HepG2 (cell line): ENCODE measurements around the gene DCTN3. TPM values are rescaled to one million over a fixed set of nuclear protein-coding genes. Genes with fewer than 3 reads are reported as not detected.

Experiments
- ATAC-seq: fragments of 200-7000 bp; cut with Tn5 transposase; 3 replicates; pipeline ENCODE4 v1.9.1; 2020; ENCODE audit warnings: mild to moderate bottlenecking, moderate library complexity
- BruUV-seq: library from RNA; stranded (reverse); fragments of 400-500 nt; replicated peaks from 2 replicates; lab custom pipeline; 2021; lab: Mats Ljungman, UMichigan
- CTCF ChIA-PET: fragments of 300-600 bp; formaldehyde crosslinking; extraction: SDS; loops from one replicate; lab custom pipeline; 2021; ENCODE audit warnings: low total read pairs, inconsistent platforms, low intra/inter-chr PET ratio; lab: Yijun Ruan, JAX
- POLR2A ChIA-PET: fragments of 350-600 bp; sonication (Branson Sonifier 250); formaldehyde crosslinking; loops from one replicate; lab custom pipeline; 2020; ENCODE audit warnings: antibody characterized with exemption, inconsistent platforms; lab: Yijun Ruan, JAX
- DNase-seq: peaks from one replicate; pipeline ENCODE4 v3.0.0-alpha.2; 2015; ENCODE audit warnings: low spot score
- FAIRE-seq: peaks from 3 replicates; lab custom pipeline; 2011; peaks lifted over from hg19 to GRCh38; lab: Jason Lieb, UNC
- H2AFZ ChIP-seq: one replicate; pipeline ENCODE4 v1.6.1; 2011; ENCODE audit warnings: low read length, inconsistent platforms
- H3K27ac ChIP-seq: fragments of 300-600 bp; 3 replicates; pipeline ENCODE4 v1.8.0; 2011; ENCODE audit warnings: mixed run types, mild to moderate bottlenecking, mixed read lengths, low read length, inconsistent platforms; ENCODE audit not compliant: insufficient read depth; ENCODE audit errors: extremely low read length
- H3K27me3 ChIP-seq, 2 experiments: fragments of 200-600 bp in 1 of 2; 2 replicates in 1 of 2; 3 replicates in 1 of 2; pipeline versions ENCODE4 v1.6.0 to v1.8.0; 2011; ENCODE audit warnings: low read length in 2 of 2, mild to moderate bottlenecking in 2 of 2, moderate library complexity in 2 of 2, inconsistent platforms in 1 of 2; ENCODE audit not compliant: insufficient read depth in 2 of 2, control insufficient read depth in 1 of 2
- H3K36me3 ChIP-seq, 2 experiments: fragments of 200-600 bp in 1 of 2; replicated peaks in 1 of 2; 2 replicates in 1 of 2; 3 replicates in 1 of 2; pipeline versions ENCODE4 v1.5.1 to v1.8.0; 2011; ENCODE audit warnings: low read length in 2 of 2, inconsistent platforms in 1 of 2; ENCODE audit not compliant: insufficient read depth in 2 of 2, control insufficient read depth in 1 of 2
- H3K4me1 ChIP-seq: 2 replicates; pipeline ENCODE4 v1.5.1; 2012; ENCODE audit warnings: low read length, inconsistent platforms; ENCODE audit not compliant: insufficient read depth
- H3K4me2 ChIP-seq: 2 replicates; pipeline ENCODE4 v1.6.0; 2011; ENCODE audit warnings: low read depth, low read length, inconsistent platforms
- H3K4me3 ChIP-seq, 3 experiments: fragments of 200-600 bp in 1 of 3; sonication (generic), shearing (Covaris generic) in 1 of 3; replicated peaks in 1 of 3; 2 replicates each; pipeline ENCODE4 v1.5.1; 2011 to 2016; ENCODE audit warnings: low read length in 3 of 3, inconsistent platforms in 2 of 3, low read depth in 2 of 3, mild to moderate bottlenecking in 2 of 3, control low read depth in 1 of 3, mixed read lengths in 1 of 3; ENCODE audit not compliant: insufficient read depth in 1 of 3
- H3K79me2 ChIP-seq: one replicate; pipeline ENCODE4 v1.6.1; 2011; ENCODE audit warnings: low read length, inconsistent platforms; ENCODE audit not compliant: insufficient read depth
- H3K9ac ChIP-seq: 2 replicates; pipeline ENCODE4 v1.6.0; 2011; ENCODE audit warnings: mild to moderate bottlenecking, low read depth, low read length, inconsistent platforms; ENCODE audit not compliant: insufficient read depth
- H3K9me3 ChIP-seq: 2 replicates; pipeline ENCODE4 v1.5.1; 2012; ENCODE audit warnings: mild to moderate bottlenecking, low read length
- H4K20me1 ChIP-seq: 2 replicates; pipeline ENCODE4 v1.6.0; 2011; ENCODE audit warnings: inconsistent platforms, mild to moderate bottlenecking, low read length, moderate library complexity; ENCODE audit not compliant: insufficient read depth
- ARNT ChIP-seq: fragments of 450-650 bp; IDR thresholded peaks from 2 replicates; pipeline ENCODE4 v1.6.1; 2017
- CENPT ChIP-seq: sonication (generic); formaldehyde crosslinking; IDR thresholded peaks from 2 replicates; pipeline ENCODE4 v1.8.0; 2022; ENCODE audit warnings: low read depth, mild to moderate bottlenecking, moderate library complexity, missing genetic modification reagents
- NPAS2 ChIP-seq: sonication (generic); formaldehyde crosslinking; IDR thresholded peaks from 2 replicates; pipeline ENCODE4 v1.8.0; 2022; ENCODE audit warnings: mild to moderate bottlenecking, missing genetic modification reagents, borderline replicate concordance
- ZFX ChIP-seq: sonication (generic); formaldehyde crosslinking; IDR thresholded peaks from 2 replicates; pipeline ENCODE4 v1.4.0; 2020; ENCODE audit warnings: mild to moderate bottlenecking, low read depth, missing genetic modification reagents, moderate library complexity
- ZNF407 ChIP-seq: sonication (generic); formaldehyde crosslinking; IDR thresholded peaks from one replicate; pipeline ENCODE4 v1.5.1; 2020; ENCODE audit warnings: mild to moderate bottlenecking, missing genetic modification reagents; ENCODE audit errors: not compliant biosample characterization
- ZNF414 ChIP-seq: sonication (generic); formaldehyde crosslinking; IDR thresholded peaks from 2 replicates; pipeline ENCODE4 v1.5.0; 2020; ENCODE audit warnings: missing genetic modification reagents
- ZNF737 ChIP-seq: sonication (generic); formaldehyde crosslinking; IDR thresholded peaks from 2 replicates; pipeline ENCODE4 v1.5.0; 2020; ENCODE audit warnings: missing genetic modification reagents, mild to moderate bottlenecking, borderline replicate concordance
- ZNF746 ChIP-seq: sonication (generic); formaldehyde crosslinking; IDR thresholded peaks from 2 replicates; pipeline ENCODE4 v1.8.0; 2022; ENCODE audit warnings: mild to moderate bottlenecking, missing genetic modification reagents
- WGBS: methylation state at CpG from one replicate; pipeline ENCODE4 v1.1.6; 2017; ENCODE audit warnings: low lambda C conversion rate; 5-methylcytosine and 5-hydroxymethylcytosine counted together
- in situ Hi-C: cut with HindIII; loops from 2 replicates; pipeline ENCODE4 v1.10.0; 2017; ENCODE audit warnings: low pct_unique_long_range_greater_than_20kb; ENCODE audit not compliant: extremely low pct_ligation_motif_present
- intact Hi-C: fragments of 100-400 bp; cut with micrococcal nuclease; formaldehyde crosslinking; loops from one replicate; pipeline ENCODE4 v1.10.0; 2022; ENCODE audit not compliant: unreplicated experiment
- polyA plus RNA-seq, 8 experiments: library from polyadenylated mRNA; depleted of rRNA in 3 of 8; stranded (reverse) in 7 of 8; unstranded in 1 of 8; fragments of >200 nt; fragmentation: Illumina TruSeq in 4 of 8; extraction: Trizol in 4 of 8; gene quantifications; 2 replicates each; pipeline versions ENCODE4 v1.2.1 to v1.2.3, GENCODE V29; 2011 to 2016; ENCODE audit warnings: low read depth in 4 of 8, missing spikeins in 1 of 8, mixed read lengths in 1 of 8; ENCODE audit not compliant: insufficient read depth in 1 of 8
- total RNA-seq, 5 experiments: library from RNA; depleted of rRNA; stranded (reverse); fragments of >200 nt; fragmentation: Illumina TruSeq; extraction: Trizol; gene quantifications; 2 replicates each; pipeline ENCODE4 v1.2.3, GENCODE V29; 2016; ENCODE audit warnings: low read depth in 1 of 5

DCTN3 gene
- total and polyA plus RNA-seq, 2 of the 13 experiments (the other 11 are each of a cell fraction or from before 2014, with no cell fraction given): 27.4 to 34.5 TPM

GRCh38 chr9:34566972-34567371, 53.3 kb downstream of the DCTN3 start:
- no peaks in the 10 kb centered on the region for H4K20me1 ChIP-seq
- no peak overlapping the region for H2AFZ ChIP-seq
- ChIA-PET POLR2A (no interaction called here), CTCF (no interaction called here)
- intact Hi-C loops: no loop called here
- no peaks in the 10 kb centered on the region for H3K79me2 ChIP-seq
- H3K9me3 ChIP-seq: no peaks in the 10 kb centered on the region
- no peak overlapping the region for H3K4me2 ChIP-seq
- no peak for ATAC-seq
- no peaks in the 10 kb centered on the region for H3K4me1 ChIP-seq
- in situ Hi-C loops: no loop called here
- no peak for DNase-seq
- no peak overlapping the region for H3K9ac ChIP-seq
- TF ChIP-seq NPAS2 (CRISPR knock-in tag) (no peak), ZNF414 (CRISPR knock-in tag) (no peak), ZNF746 (no peak), ZNF407 (CRISPR knock-in tag) (no peak), CENPT (CRISPR knock-in tag) (no peak), ZFX (CRISPR knock-in tag) (no peak), ZNF737 (CRISPR knock-in tag) (no peak), ARNT (no peak)
- peaks cover 8 to 76% of the 10 kb centered on the region in 2 experiments; a peak in 4 of 5 replicates for H3K27me3 ChIP-seq
- H3K36me3 ChIP-seq: no peaks in the 10 kb centered on the region
- 27% methylated on average over 6 of the region's 6 CpGs for WGBS
- H3K27ac ChIP-seq: no peak overlapping the region
- FAIRE-seq: no peak
- no TSS peak for BruUV-seq
- no peak overlapping the region for H3K4me3 ChIP-seq
